Mammary epithelial cell (primary cell): Measurements from ENCODE around the gene SMPD1.

Source experiments
- CTCF ChIP-seq, 2 donors: IDR thresholded peaks in 1 of 2; conservative IDR thresholded peaks in 1 of 2; 2 replicates each; pipeline ENCODE4 v1.5.1; 2011 to 2012; ENCODE audit warnings: inconsistent platforms in 2 of 2, low read length in 2 of 2, mild to moderate bottlenecking in 2 of 2, control low read depth in 1 of 2, low read depth in 1 of 2; ENCODE audit not compliant: insufficient read depth in 1 of 2; ENCODE audit errors: extremely low read depth in 1 of 2
- EZH2 ChIP-seq: IDR thresholded peaks from 2 replicates; pipeline ENCODE4 v1.6.1; 2012; ENCODE audit warnings: low read length, inconsistent platforms, borderline replicate concordance

GRCh38 chr11:6351782-6352382 lies 38.4 kb upstream of the SMPD1 start:
- TF ChIP-seq CTCF (conservative IDR thresholded peaks at IDR 0.05 in 1 of 2, IDR thresholded peaks at IDR 0.05 in 1 of 2; ENCODE audit: extremely low read depth in 1 of 2, insufficient read depth in 1 of 2, low read depth in 1 of 2, low read length in 2 of 2) (no peak), EZH2 (no peak)
